Measurements from ENCODE around the gene GPR55.

GPR55 gene

GRCh38 chr2:230877759-230878598 is 47.1 kb downstream of the GPR55 start:
- DNase-seq, result no peak
- H3K4me3 ChIP-seq (ENCODE audit: low read depth, low read length), result no peak overlapping the region

GRCh38 chr2:230877116-230877758 is 47.8 kb downstream of the GPR55 start:
- no peak for DNase-seq
- in situ Hi-C loops (cut with HindIII; ENCODE audit: low pct_ligation_motif_present, low sequenced_read_pairs), result no loop called here
- Histone ChIP-seq H3K27me3 (replicated peaks) (no peaks in the 10 kb centered on the region), H3K36me3 (replicated peaks) (peaks cover 15% of the 10 kb centered on the region), H3K27ac (no peak overlapping the region), H3K4me3 (ENCODE audit: low read depth, low read length) (no peak overlapping the region)
- no peak for TF ChIP-seq CTCF (IDR thresholded peaks at IDR 0.05; ENCODE audit: low read depth, low read length, missing control alignments)

More at GRCh38 chr2:230877759-230878598, 47.1 kb downstream of the GPR55 start:
- Histone ChIP-seq H3K36me3 (replicated peaks) (peaks cover 15% of the 10 kb centered on the region), H3K27me3 (replicated peaks) (no peaks in the 10 kb centered on the region), H3K27ac (no peak overlapping the region)
- in situ Hi-C loops (cut with HindIII; ENCODE audit: low pct_ligation_motif_present, low sequenced_read_pairs), result no loop called here
- TF ChIP-seq CTCF (IDR thresholded peaks at IDR 0.05; ENCODE audit: low read depth, low read length, missing control alignments), result no peak

- TF ChIP-seq CTCF (IDR thresholded peaks at IDR 0.05; ENCODE audit: low read depth, low read length, missing control alignments), result no peak
Observed at GRCh38 chr2:230875347-230876315, 49.4 kb downstream of the GPR55 start.

GRCh38 chr2:230874876-230875275 is 50.2 kb downstream of the GPR55 start:
- in situ Hi-C loops (cut with HindIII; ENCODE audit: low pct_ligation_motif_present, low sequenced_read_pairs), result no loop called here
- H3K36me3 ChIP-seq (replicated peaks), result peaks cover 15% of the 10 kb centered on the region
- no peak for DNase-seq
- no peaks in the 10 kb centered on the region for H3K27me3 ChIP-seq (replicated peaks)
- H3K4me3 ChIP-seq (ENCODE audit: low read depth, low read length), result no peak overlapping the region
- H3K27ac ChIP-seq, result no peak overlapping the region
- TF ChIP-seq CTCF (IDR thresholded peaks at IDR 0.05; ENCODE audit: low read depth, low read length, missing control alignments), result no peak

More at GRCh38 chr2:230875347-230876315, 49.4 kb downstream of the GPR55 start:
- H3K27me3 ChIP-seq (replicated peaks), result no peaks in the 10 kb centered on the region
- in situ Hi-C loops (cut with HindIII; ENCODE audit: low pct_ligation_motif_present, low sequenced_read_pairs), result no loop called here
- H3K36me3 ChIP-seq (replicated peaks), result peaks cover 15% of the 10 kb centered on the region
- DNase-seq, result no peak
- H3K27ac ChIP-seq, result no peak overlapping the region
- H3K4me3 ChIP-seq (ENCODE audit: low read depth, low read length), result no peak overlapping the region

- Histone ChIP-seq H3K27ac (no peak overlapping the region), H3K4me3 (ENCODE audit: low read depth, low read length) (no peak overlapping the region), H3K27me3 (replicated peaks) (no peaks in the 10 kb centered on the region), H3K36me3 (replicated peaks) (peaks cover 13% of the 10 kb centered on the region)
- no peak for DNase-seq
- in situ Hi-C loops (cut with HindIII; ENCODE audit: low pct_ligation_motif_present, low sequenced_read_pairs), result no loop called here
- no peak for TF ChIP-seq CTCF (IDR thresholded peaks at IDR 0.05; ENCODE audit: low read depth, low read length, missing control alignments)
Observed at GRCh38 chr2:230874456-230874855, 50.6 kb downstream of the GPR55 start.

Measured in brain microvascular endothelial cell (primary cell).